HG02973 (cell line): ENCODE results near the gene ZBTB38.

Experiments
- ATAC-seq: cut with Tn5 transposase; IDR thresholded peaks from one replicate; pipeline ENCODE4 v1.9.1; 2021; ENCODE audit warnings: moderate library complexity; ENCODE audit not compliant: unreplicated experiment

ZBTB38 gene

DNA sequence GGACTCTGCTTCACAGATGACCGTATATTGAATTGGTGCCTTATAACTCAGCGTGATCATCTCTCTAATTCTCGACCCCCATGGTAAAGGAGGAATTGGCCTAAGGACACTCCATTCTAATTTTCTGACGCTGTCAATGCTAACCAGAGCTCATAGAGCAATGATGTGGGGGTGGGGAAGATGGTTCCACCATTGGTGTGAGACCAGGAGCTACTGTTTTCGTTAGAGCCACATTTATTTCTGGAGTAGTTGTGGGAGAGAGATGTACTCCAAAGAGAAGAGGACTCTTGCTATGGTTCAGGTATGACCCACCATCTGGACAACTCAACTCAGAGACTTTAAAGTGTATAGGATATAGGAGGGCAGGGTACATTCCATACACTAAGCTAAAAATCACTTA is 16.3 kb downstream of the ZBTB38 start:
- ATAC-seq, result no peak

- no peak for ATAC-seq
These were observed 17.3 kb downstream of the ZBTB38 start for GRCh38 chr3:141385406-141386125.

GRCh38 chr3:141386126-141386488 is 17.8 kb downstream of the ZBTB38 start:
- no peak for ATAC-seq

DNA sequence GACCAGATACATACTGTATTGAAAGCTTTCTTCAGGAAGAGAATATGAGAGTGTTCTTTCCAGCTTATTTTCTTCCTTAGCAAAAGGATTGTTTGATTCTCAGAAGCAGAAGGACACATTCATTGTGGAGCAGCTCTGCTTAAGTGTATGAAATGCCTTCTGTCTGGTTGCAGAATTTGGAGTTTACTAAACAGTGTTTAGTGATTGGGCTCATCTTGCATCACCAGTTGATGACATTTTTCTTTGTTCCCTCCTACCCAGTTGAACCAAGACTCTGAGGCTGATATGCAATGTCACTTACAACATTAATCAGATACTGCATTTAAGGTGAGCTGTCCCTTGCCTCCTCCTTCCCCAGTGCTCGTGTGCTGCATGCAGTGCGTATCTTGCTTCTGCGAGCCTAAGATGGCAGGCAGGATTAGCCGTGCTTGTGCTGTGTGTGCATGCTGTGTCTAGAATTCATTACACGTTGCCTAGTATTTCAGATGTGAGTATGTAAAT is 18.4 kb downstream of the ZBTB38 start:
- no peak for ATAC-seq

- no peak for ATAC-seq
These were observed 19.2 kb downstream of the ZBTB38 start for GRCh38 chr3:141387516-141387915.

- no peak for ATAC-seq
These were observed 20.1 kb downstream of the ZBTB38 start for GRCh38 chr3:141388395-141388794.

GRCh38 chr3:141388823-141389621 is 20.7 kb downstream of the ZBTB38 start:
- ATAC-seq, result no peak

GRCh38 chr3:141389703-141390102 is 21.4 kb downstream of the ZBTB38 start:
- no peak for ATAC-seq

- ATAC-seq, result no peak
These were observed 22.4 kb downstream of the ZBTB38 start for GRCh38 chr3:141390747-141391146.

DNA sequence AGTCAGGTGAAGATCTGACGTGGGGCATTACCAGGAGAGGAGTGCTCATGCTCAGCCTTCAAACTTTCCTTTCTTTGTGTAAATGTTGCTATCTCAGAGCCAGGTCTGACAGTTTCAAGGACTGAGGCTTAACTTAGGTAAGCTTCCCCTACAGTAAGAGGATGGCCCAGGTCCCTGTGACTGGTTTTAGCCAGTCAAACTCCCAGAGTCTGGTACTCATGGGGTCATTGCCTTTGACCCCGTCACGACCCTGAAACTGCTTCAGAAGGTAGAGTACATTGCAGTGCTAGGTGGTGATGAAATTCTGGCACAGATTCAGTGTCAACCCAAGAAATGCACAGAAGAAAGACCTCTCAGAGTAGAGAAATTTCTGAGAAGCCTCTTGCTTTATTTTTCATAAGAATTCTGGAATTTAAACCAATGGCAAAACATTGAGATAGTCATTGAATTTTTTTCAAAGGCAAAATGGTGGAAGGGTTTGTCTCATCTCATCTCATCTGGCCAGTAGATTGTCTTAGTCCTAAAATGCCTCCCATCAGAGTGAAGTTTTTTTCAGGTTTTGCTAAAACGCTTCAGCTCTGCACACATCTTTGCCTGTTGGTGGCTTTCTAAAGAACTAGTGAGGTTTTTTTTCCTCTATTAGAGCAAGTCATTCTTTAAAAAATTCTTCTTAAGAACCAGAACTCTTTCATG is 23.1 kb downstream of the ZBTB38 start:
- no peak for ATAC-seq

GRCh38 chr3:141391991-141392316 is 23.6 kb downstream of the ZBTB38 start:
- ATAC-seq, result no peak

- ATAC-seq, result no peak
These were observed 24.1 kb downstream of the ZBTB38 start for GRCh38 chr3:141392416-141392815.

GRCh38 chr3:141392897-141393734 is 24.8 kb downstream of the ZBTB38 start:
- no peak for ATAC-seq

DNA sequence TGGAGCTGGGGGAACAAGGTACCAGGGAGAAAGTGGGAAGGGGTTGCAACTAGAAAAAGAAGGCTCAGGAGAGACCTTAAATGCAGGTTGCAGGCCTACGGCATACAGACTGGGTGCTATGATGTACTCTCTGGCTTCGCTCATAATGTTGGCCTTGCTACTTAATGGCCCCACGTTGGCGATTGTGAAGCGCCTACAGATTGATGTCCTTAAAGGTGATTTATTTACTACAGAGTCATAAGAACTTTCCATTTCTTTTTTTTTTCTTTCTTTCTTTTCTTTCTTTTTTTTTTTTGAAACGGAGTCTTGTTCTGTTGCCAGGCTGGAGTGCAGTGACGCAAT is 25.4 kb downstream of the ZBTB38 start:
- ATAC-seq, result no peak

DNA sequence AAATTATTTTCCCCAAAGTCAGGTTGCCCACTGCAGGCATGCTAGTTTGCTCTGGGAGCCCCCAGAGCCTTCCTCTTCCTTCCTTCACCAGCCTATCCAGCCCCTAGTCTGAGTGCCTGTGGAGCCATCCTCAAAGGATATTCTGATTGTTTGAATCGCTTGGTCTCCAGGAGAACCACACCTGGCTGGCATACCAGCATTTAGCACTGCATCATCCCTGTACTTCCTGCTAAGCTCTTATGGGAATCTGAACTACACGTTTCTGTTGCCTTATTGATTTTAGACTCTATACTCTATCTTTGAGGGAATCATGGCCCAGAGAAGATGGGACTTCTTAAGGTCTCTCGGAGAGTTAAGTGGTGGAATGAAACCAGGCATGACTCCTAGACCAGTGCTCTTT is 26.3 kb downstream of the ZBTB38 start:
- no peak for ATAC-seq

DNA sequence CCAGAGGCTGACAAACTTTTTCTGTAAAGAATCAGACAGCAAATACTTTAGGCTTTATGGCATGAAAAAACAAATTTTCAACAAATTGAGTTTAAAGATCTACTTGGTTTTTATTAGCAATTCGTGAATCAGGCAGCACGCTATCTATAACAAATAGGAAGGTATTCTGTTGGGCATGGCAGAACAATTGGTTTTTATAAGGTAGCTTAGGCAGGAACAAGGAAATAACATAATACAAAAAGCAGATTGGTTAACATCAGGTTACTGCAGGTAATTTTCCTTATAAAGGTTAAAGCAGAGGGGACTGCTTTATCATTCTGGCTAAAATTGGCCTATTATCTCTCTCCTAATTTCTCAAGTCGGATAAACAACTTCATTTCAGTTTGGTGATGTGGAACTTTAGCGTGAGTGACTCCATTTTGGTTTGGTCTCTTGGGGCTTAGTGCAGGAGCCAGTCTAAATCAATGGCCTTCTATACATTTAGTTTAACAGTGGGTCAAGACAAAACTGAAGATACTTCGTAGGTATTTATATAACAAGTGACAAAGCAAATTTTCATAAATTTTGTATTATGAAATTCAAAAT is 26.8 kb downstream of the ZBTB38 start:
- no peak for ATAC-seq

GRCh38 chr3:141397996-141398395 is 29.7 kb downstream of the ZBTB38 start:
- ATAC-seq, result no peak

GRCh38 chr3:141399200-141399599 is 30.9 kb downstream of the ZBTB38 start:
- ATAC-seq, result no peak

- ATAC-seq, result no peak
These were observed 32.0 kb downstream of the ZBTB38 start for GRCh38 chr3:141400073-141400971.

- ATAC-seq, result no peak
These were observed 32.8 kb downstream of the ZBTB38 start for GRCh38 chr3:141401095-141401494.
